NCI-H446 (cell line): ENCODE data around the gene KCNH6.

Experiments used
- DNase-seq, 2 experiments: peaks; one replicate each; lab custom pipeline; 2025; lab: John Stamatoyannopoulos, UW

Gene KCNH6

DNA sequence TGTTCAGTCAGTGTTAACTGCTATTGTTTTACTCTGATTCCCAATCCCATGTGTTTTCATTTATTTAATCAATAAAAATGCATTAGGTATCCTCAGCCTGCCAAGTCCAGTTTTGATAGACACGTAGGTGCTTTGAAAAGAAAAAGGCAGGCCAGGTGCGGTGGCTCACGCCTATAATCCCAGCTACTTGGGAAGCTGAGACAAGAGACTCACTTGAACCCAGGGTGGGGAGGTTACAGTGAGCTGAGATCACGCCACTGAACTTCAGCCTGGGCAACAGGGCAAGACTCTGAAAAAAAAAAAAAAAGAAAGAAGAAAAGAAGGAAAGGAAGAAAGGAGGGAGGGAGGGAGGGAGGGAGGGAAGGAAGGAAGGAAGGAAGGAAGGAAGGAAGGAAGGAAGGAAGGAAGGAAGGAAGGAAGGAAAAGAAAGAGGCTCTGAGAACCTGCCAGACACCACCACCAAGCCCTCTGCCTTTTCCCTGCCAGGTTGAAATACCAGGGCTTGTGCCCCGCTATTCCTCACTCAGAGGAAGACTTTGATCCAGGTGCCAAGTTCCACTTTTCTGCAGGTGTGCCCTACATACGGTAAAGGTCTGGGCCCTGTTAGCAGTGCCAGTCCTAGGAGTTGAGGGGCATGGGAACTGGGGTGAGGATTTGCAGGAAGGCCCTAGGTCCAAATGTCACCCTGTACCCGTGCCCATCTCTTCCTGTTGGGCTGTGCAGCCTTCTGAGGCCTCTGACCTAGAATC, 10.1 kb upstream of the KCNH6 start:
- no peak for DNase-seq

DNA sequence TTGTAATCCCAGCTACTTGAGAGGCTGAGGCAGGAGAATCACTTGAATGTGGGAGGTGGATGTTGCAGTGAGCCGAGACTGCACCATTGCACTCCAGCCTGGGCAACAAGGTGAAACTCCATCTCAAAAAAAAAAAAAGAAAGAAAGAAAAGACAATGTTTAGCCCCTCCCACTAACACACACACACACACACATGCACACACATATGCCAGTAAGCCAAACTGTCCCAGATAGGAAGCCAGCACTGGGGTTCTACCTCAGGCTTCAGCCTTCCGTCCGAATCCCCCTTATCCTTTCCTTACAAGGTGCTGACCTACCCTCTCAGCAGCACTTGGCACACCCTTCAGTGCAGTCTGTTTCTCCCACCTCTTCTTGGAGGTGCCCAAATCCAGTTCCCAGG, 8.7 kb upstream of the KCNH6 start:
- DNase-seq: no peak

- DNase-seq: no peak
Measured at GRCh38 chr17:63514974-63515373, 8.2 kb upstream of the KCNH6 start.

DNA sequence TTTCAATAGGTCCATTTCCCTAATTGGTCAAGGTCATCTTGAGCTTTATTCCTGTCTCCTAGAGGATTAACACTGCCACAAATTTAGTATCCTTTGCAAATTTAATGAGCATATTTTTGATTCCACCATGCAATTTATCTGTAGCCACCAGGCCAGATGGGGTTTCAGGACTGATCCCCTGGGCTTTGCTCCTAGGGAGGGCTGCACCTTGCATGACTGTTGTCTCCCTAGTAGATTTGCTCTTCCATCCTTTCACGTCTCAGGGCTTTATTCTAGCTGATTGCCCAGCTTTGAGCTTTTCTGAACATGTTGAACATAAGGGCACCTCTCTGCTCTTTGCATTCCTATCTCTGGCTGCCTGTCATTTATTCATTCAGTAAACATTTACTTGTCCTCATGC, 7.7 kb upstream of the KCNH6 start:
- no peak for DNase-seq

DNA sequence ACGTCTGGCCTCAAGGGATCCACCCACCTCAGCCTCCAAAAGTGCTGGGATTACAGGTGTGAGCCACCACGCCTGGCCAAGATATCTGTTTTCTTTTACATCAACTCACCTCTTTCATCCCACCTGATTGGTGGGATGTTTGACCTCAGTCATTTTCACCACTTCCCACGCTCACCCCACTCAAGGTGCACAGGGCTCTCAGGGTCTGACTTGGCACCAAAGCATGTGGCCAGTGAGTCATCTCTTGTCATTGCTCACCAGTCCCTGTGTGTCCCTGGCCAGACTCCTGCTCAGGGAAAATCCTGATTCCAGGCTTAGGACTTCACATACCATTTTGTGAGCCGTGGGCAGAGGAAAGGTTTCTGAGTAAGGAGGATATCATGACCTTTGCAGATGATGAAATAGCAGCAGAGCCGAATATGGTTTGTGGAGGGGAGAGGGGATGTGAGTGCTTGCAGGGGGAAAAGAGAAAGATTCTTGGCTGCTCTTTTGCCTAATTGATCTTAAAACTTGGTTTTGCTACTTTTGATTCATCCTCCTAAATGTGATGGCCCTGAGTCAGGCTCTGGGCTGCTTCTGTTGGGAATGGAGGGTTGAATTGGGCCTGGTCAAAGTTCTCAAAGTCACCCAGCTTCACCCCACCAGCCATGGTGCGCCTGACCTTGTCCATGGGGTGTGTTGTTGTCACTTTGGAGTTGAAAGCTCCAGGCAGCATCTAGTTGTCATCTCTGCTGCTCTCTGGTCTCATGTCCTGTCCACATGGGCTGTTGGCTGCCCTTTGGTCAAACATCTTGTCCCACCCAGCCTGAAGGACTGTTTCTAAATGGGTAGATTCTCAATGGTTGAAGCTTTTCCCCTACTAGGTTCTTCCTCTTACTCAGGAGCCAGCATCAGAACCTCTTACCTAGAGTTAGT, 6.0 kb upstream of the KCNH6 start:
- DNase-seq: no peak

GRCh38 chr17:63517825-63518534, 5.2 kb upstream of the KCNH6 start:
- DNase-seq: no peak

DNA sequence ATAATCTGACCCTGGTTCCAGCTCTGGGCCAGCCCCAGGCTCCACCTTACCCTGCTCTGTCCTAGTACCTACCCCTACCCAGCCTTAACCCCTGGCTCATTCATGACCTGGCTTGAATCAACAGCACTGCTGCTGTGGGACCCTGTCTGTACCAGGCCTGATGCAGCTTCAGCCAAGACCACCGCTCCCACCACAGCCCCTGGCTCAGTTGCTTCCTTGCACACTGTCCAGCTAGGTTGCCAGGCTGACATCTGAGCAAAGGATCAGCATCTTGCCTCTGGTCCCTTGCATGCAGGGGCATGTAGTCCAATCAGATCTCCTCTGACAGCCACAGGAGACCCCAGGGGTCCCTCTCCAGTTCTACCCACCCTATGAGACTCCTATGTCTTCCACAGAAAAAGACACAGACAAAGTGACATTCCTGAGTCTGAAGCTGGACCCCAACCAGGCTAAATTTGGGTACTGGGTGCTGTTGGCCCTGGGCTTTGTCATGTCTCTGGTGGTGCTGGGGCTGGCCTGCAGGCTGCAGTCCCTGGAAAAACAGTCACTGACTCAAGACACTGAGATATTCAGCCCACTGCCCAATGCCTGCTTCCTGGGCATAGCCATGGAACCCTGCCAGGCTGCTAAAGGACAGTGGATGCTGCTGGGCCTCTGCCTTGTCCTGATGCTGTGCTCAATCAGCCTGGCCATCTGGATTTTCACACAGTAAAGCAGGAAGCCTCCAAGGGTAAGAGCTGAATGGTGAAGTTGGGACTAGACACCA, 3.9 kb upstream of the KCNH6 start:
- no peak for DNase-seq

GRCh38 chr17:63519972-63520882, 2.9 kb upstream of the KCNH6 start:
- peak in 1 of 2 experiments; percentile 38 for DNase-seq

GRCh38 chr17:63524051-63524450, 893 bp downstream of the KCNH6 start:
- DNase-seq: no peak

DNA sequence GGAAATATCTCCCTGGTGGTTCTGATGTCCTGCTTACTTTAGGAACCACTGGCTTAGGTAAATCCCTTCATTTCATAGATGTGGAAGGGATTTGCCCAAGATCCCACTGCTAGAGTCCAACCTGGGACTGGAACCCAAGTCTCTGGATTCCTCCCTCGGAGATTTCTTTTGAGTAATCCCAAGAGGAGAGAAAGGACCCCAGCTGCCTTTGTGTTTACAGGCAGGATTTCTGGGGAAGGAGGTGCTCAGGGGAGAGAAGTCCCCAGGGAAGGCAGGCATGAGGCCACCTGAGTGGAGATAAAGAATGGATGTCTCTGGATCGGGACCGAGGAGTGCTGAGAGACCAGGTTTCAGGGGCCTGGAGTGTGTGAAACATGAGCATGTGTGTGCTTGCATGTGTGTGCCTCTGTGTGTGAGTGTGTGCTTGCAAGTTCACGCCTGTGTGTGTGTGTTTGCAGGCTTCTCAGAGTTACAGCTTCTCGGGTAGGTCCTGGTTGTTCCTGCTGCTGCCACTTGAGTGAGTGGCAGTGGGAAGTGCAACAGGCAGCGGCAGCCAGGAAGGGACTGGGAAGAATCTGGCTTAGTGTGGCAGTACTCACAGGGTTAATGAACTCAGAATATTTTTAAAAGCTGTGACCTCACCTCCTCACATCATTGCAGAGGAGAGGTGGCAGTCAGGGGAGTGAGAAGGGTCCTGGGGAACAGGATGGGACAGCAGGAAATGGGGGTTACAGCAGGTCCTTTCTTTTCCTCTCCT, 2.2 kb downstream of the KCNH6 start:
- DNase-seq: no peak

DNA sequence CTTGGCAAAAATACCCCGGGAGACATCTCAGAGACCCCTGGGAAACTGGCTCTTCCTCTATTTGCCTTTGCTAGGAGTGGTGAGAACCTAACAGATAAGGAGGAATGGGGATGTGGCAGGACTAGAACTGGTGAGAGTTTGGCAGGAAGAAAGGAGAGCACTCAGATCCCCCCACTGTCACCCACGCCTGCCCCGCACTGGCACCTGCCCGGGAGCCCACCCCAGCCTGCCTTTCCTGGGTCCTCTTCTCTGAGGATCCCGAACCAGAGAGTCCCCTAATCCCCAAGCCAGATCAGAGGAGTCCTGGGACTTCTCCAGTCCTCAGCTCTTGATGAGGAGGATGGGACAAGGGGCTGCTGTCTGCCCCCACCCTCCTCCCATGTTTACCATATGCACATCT, 3.7 kb downstream of the KCNH6 start:
- no peak for DNase-seq

GRCh38 chr17:63528183-63528582, 5.0 kb downstream of the KCNH6 start:
- DNase-seq: no peak

DNA sequence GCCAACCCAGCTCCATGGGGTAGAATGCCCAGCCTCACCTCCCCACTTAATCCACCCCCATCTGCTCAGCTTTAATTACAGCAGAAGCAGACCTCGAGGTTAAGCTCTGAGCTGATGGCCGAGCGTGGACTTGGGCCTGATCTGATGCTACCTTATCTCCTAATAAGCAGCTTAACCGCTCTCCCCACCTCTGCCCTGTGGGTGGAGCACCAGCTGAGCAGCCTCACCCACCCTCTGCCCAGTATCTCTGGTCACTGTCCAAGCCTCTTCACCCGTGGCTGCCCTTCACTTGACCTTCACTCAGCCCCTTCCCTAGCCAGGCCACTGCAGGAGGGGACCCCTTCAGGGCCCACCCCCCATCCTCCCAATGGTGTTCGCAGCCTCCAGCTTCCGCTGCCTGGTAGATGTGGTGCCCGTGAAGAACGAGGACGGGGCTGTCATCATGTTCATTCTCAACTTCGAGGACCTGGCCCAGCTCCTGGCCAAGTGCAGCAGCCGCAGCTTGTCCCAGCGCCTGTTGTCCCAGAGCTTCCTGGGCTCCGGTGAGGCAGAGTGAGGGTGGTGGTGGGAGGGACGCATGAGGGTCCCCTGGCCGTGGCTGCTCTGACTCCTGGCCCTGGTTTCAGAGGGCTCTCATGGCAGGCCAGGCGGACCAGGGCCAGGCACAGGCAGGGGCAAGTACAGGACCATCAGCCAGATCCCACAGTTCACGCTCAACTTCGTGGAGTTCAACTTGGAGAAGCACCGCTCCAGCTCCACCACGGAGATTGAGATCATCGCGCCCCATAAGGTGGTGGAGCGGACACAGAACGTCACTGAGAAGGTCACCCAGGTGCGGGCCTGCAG, 6.8 kb downstream of the KCNH6 start:
- DNase-seq: no peak

- DNase-seq: no peak
Measured at GRCh38 chr17:63530557-63531021, 7.4 kb downstream of the KCNH6 start.

DNA sequence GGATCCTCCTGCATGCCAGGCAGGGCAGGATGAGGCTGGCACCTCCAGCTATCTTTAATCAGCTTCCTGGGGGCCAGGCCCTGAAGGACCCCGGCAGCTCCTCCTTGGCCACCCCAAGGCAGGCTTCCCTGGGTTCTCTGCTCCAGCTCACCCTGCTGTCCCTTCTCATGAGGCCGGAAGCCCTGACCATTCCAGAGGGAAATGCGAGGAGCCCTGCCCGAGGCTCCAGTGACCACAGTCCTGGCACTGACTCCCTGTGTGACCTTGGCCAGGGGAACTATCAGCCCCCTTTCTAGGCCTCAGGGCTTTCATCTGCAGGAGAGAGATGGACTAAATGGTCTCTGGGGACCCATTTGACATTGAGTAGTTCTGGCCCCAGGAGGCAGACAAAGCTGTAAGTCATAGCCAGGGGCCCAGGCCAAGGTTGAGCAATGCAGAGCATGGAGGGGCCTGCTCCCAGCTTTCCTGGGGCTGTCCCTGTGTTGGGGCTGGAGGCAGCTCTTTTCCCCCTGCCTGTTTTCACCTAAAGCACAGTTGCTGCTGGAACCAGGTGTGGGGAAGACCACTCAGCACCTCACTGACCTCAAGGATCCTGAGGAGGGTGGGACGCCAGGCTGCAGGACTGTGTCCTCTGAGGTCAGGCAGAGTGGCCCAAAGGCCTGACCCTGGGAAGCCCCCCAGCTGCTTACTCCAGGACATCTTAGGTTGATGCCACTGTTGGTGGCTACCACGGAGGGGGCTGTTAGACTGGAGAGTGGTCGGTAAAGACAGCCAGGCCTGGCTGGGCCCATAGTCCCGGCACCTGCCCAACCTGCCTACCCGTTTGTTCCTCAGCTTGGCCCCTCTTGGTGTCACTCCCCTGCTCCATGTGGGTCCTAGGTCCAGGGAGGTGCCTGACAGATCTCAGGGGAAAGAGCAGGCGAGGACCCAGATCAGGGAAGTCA, 8.1 kb downstream of the KCNH6 start:
- DNase-seq: no peak

DNA sequence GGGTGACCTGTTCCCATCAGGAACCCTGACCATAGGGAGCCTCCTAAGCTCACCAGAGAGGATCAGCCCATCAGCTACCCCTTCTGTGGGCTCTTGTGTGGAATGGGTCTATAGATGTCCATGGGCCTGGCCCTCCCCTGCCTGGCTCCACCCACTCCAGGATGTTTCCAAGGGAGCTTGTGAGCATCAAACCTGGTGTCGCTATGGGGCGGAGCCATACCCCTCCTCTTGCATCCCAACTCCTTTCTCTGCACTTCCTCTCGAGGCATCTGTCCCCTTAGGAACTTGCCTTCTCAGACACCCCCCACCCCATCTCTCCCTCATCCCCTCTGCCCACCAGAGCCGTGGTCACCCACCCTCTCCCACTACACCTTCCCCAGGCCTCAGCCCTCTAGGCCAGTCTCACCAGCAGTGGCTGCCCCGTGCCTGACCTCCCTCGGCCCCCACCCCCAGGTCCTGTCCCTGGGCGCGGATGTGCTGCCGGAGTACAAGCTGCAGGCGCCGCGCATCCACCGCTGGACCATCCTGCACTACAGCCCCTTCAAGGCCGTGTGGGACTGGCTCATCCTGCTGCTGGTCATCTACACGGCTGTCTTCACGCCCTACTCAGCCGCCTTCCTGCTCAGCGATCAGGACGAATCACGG, 10.4 kb downstream of the KCNH6 start:
- no peak for DNase-seq

DNA sequence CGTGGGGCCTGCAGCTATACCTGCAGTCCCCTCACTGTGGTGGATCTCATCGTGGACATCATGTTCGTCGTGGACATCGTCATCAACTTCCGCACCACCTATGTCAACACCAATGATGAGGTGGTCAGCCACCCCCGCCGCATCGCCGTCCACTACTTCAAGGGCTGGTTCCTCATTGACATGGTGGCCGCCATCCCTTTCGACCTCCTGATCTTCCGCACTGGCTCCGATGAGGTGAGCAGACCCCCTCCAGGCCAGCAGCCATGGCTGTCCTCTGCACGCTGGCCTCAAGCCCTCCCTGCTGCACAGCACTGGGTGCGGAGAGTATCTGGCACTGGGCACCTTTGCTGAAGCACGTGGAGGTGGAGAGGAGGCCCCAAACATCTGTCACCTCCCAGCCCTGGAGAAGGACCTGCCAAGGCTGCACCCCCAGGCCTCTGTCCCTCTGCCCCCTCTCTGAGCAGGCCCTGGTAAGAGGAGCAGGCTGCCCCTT, 11.0 kb downstream of the KCNH6 start:
- no peak for DNase-seq
